ENCODE measurements around the gene SARM1.
"Not testable (repeated sequence)": the region's sequence is repeated elsewhere in the genome, so short reads cannot be mapped to it uniquely, and the experiment has no call there.

SARM1 gene

GRCh38 chr17:28433721-28434120 is 62.2 kb downstream of the SARM1 start:
- no peak for DNase-seq

GRCh38 chr17:28434326-28434725 is 62.8 kb downstream of the SARM1 start:
- not testable (repeated sequence) for DNase-seq

GRCh38 chr17:28443901-28444638 is 72.6 kb downstream of the SARM1 start:
- DNase-seq: no peak

- no peak for DNase-seq
Observed at GRCh38 chr17:28446716-28447395, 75.4 kb downstream of the SARM1 start.

DNA sequence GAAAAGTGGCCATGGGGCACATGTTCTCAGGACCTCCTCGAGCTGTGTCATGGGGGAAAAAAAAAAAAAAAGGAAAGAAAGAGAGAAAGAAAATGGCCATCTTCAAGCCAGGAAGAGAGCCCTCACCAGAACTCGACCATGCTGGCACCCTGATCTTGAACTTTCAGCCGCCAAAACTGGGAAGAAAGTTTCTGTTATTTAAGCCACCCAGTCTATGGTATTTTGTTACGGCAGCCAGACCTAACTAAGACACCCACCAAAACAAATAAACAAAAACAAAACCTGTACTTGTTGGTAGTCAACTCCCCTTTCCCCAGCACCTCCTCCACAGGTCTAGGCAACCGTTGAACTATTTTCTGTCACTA is 75.9 kb downstream of the SARM1 start:
- no peak for DNase-seq

- no peak for DNase-seq
Observed at GRCh38 chr17:28449859-28450258, 78.4 kb downstream of the SARM1 start.

Data from central memory CD4-positive, alpha-beta T cell (primary cell).